Tibial nerve (tissue), 4 donors: ENCODE results near the gene ADAD2.

ENCODE experiments used
- CTCF ChIP-seq, 5 experiments: fragments of 200-600 bp in 3 of 5; fragments of 450-650 bp in 2 of 5; sonication (generic) in 3 of 5; IDR thresholded peaks; one replicate each; pipeline ENCODE4 v1.5.1; 2016 to 2019; ENCODE audit warnings: antibody characterized with exemption in 5 of 5, mild to moderate bottlenecking in 3 of 5, moderate library complexity in 2 of 5
- EP300 ChIP-seq, 2 donors: sonication (generic); formaldehyde crosslinking; IDR thresholded peaks; one replicate each; pipeline ENCODE4 v1.6.1; 2017; ENCODE audit warnings: antibody characterized with exemption in 2 of 2, mild to moderate bottlenecking in 1 of 2

DNA sequence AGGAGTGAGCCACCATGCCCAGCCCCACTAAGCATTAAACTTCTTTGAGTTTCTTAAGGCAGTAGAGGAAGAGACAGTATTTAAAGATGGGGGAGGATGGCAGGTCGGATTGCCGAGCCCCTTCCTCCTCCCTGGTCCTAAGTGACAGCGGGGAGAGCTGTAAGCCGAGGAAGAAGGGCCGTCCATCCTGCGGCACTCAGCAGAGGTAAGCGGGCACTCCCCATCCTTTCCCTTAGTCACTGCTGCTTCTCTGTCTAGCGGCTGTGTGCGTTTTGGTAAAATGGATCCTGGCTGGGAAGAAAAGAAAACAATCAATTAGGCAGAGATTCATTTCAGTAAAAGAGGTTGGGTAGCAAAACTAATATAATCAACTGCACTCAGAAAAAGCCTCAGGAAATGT, 31.9 kb upstream of the ADAD2 start:
- TF ChIP-seq CTCF (IDR thresholded peaks at IDR 0.05) (no peak), EP300 (IDR thresholded peaks at IDR 0.05) (no peak)
